ENCODE data around the gene TTC17. TPM values are rescaled to one million over a fixed set of nuclear protein-coding genes. Genes with fewer than 3 reads are reported as not detected.

Gene TTC17
- 92.5 TPM for polyA plus RNA-seq (2013, experiment 1 of 2)
- 95.8 TPM for polyA plus RNA-seq (2013, experiment 2 of 2)

- Histone ChIP-seq H3K79me1 (ENCODE audit: low read depth, low read length) (peaks cover 7% of the 10 kb centered on the region), H3K4ac (ENCODE audit: low read length) (no peak within 1 kb of the TSS), H2BK120ac (ENCODE audit: low read depth, low read length) (no peak within 1 kb of the TSS), H2AK5ac (ENCODE audit: low read depth, low read length) (peak within 1 kb of the TSS; percentile 89), H3K23ac (ENCODE audit: low read depth, low read length, poor library complexity) (peak within 1 kb of the TSS; percentile 97), H3K4me3 (ENCODE audit: low read length in 2 of 2) (peak within 1 kb of the TSS; percentile 87 to 93), H2AFZ (ENCODE audit: low read length) (peak within 1 kb of the TSS; percentile 96), H2BK12ac (ENCODE audit: low read length) (peak within 1 kb of the TSS; percentile 68), H4K8ac (ENCODE audit: low read depth, low read length) (no peak within 1 kb of the TSS), H4K91ac (ENCODE audit: low read depth, low read length, poor library complexity) (no peak within 1 kb of the TSS), H3K14ac (ENCODE audit: low read length) (peak within 1 kb of the TSS; percentile 91), H2BK5ac (ENCODE audit: low read length) (peak within 1 kb of the TSS; percentile 75), H3K4me1 (ENCODE audit: control insufficient read depth in 2 of 2, insufficient read depth in 1 of 2, low read depth in 1 of 2, low read length in 2 of 2) (peaks cover 0 to 2% of the 10 kb centered on the region in 2 donors), H3K27ac (replicated peaks; ENCODE audit: low read length) (peak within 1 kb of the TSS; percentile 85), H3K27me3 (ENCODE audit: control insufficient read depth in 3 of 3, insufficient read depth in 3 of 3, low read depth in 1 of 3, low read length in 3 of 3) (no peaks in the 10 kb centered on the region), H3K4me2 (ENCODE audit: insufficient read depth, low read length, poor library complexity, severe bottlenecking) (peak within 1 kb of the TSS; percentile 66), H3K9ac (ENCODE audit: low read depth, low read length, poor library complexity) (peak within 1 kb of the TSS; percentile 98), H3K18ac (ENCODE audit: low read length) (peak within 1 kb of the TSS; percentile 99), H3K36me3 (replicated peaks in 1 of 2; ENCODE audit: control insufficient read depth in 2 of 2, insufficient read depth in 2 of 2, low read length in 2 of 2) (peaks cover 0 to 17% of the 10 kb centered on the region in 2 donors), H3K9me3 (replicated peaks in 1 of 2; ENCODE audit: control insufficient read depth in 2 of 2, insufficient read depth in 1 of 2, low read depth in 1 of 2, low read length in 2 of 2) (no peaks in the 10 kb centered on the region), H2BK15ac (ENCODE audit: low read length) (peak within 1 kb of the TSS; percentile 82)
- peak; percentile 86 for DNase-seq (ENCODE audit: low spot score)
- no CpG with 5 or more reads among the region's 58 CpGs for WGBS, 2 donors (ENCODE audit: extremely low coverage in 2 of 2, insufficient read length in 2 of 2, insufficient replicate concordance in 1 of 2)
Observed at GRCh38 chr11:43358801-43359421, at the start of gene TTC17. TTC17 (plus strand) TSS chr11:43358920; CDS start chr11:43358955, 35 bp downstream.

- no peak within 1 kb of the TSS for H2BK5ac ChIP-seq (ENCODE audit: low read length)
- H4K91ac ChIP-seq (ENCODE audit: low read depth, low read length, poor library complexity): no peak within 1 kb of the TSS
- peak within 1 kb of the TSS; percentile 78 for H3K18ac ChIP-seq (ENCODE audit: low read length)
- H2BK12ac ChIP-seq (ENCODE audit: low read length): no peak within 1 kb of the TSS
- peaks cover 3 to 4% of the 10 kb centered on the region in 2 donors for H3K4me1 ChIP-seq (ENCODE audit: control insufficient read depth in 2 of 2, insufficient read depth in 1 of 2, low read depth in 1 of 2, low read length in 2 of 2)
- H3K4me2 ChIP-seq (ENCODE audit: insufficient read depth, low read length, poor library complexity, severe bottlenecking): peak within 1 kb of the TSS; percentile 56
- no peaks in the 10 kb centered on the region for H3K27me3 ChIP-seq (ENCODE audit: control insufficient read depth in 3 of 3, insufficient read depth in 3 of 3, low read depth in 1 of 3, low read length in 3 of 3)
- peaks cover 5% of the 10 kb centered on the region for H3K79me1 ChIP-seq (ENCODE audit: low read depth, low read length)
- H3K4me3 ChIP-seq (ENCODE audit: low read length in 2 of 2): peak within 1 kb of the TSS; percentile 98
- H3K9ac ChIP-seq (ENCODE audit: low read depth, low read length, poor library complexity): peak within 1 kb of the TSS; percentile 90
- H2BK120ac ChIP-seq (ENCODE audit: low read depth, low read length): no peak within 1 kb of the TSS
- H3K27ac ChIP-seq (replicated peaks; ENCODE audit: low read length): peak within 1 kb of the TSS; percentile 68
- WGBS, 2 donors (ENCODE audit: extremely low coverage in 2 of 2, insufficient read length in 2 of 2, insufficient replicate concordance in 1 of 2): no CpG with 5 or more reads among the region's 60 CpGs
- peak within 1 kb of the TSS; percentile 9 for H3K14ac ChIP-seq (ENCODE audit: low read length)
- H2AFZ ChIP-seq (ENCODE audit: low read length): peak within 1 kb of the TSS; percentile 86
- H4K8ac ChIP-seq (ENCODE audit: low read depth, low read length): no peak within 1 kb of the TSS
- H3K4ac ChIP-seq (ENCODE audit: low read length): no peak within 1 kb of the TSS
- peak; percentile 90 for DNase-seq (ENCODE audit: low spot score)
- H3K23ac ChIP-seq (ENCODE audit: low read depth, low read length, poor library complexity): peak within 1 kb of the TSS; percentile 94
- H3K9me3 ChIP-seq (replicated peaks in 1 of 2; ENCODE audit: control insufficient read depth in 2 of 2, insufficient read depth in 1 of 2, low read depth in 1 of 2, low read length in 2 of 2): no peaks in the 10 kb centered on the region
- H2AK5ac ChIP-seq (ENCODE audit: low read depth, low read length): peak within 1 kb of the TSS; percentile 47
- H3K36me3 ChIP-seq (replicated peaks in 1 of 2; ENCODE audit: control insufficient read depth in 2 of 2, insufficient read depth in 2 of 2, low read length in 2 of 2): peaks cover 2 to 21% of the 10 kb centered on the region in 2 donors
- no peak within 1 kb of the TSS for H2BK15ac ChIP-seq (ENCODE audit: low read length)
Observed at GRCh38 chr11:43311791-43312607, 46.7 kb upstream of the TTC17 start, which contains the start of gene API5. API5 (plus strand) TSS chr11:43311996; CDS start chr11:43312128, 132 bp downstream.

DNA sequence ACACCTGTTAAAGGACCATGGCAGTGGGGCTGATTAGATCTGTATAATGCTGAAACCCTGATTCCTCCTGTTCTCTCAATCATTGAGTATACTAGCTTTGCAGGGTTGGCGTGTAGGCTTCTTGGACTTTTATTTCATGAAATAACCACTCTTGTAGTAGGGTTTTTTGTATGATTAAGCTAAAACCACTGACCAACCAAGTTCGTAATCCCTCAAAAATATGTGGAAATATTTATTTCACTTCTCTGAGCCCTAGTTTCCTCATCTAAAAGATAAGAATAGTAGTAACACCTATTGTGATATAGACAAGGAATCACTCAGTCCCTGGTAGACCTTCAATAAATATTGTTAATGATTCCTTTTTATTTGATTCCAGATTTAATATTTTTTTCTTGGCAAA lies 42.8 kb upstream of the TTC17 start:
- no peak overlapping the region for H2AFZ ChIP-seq (ENCODE audit: low read length)

DNA sequence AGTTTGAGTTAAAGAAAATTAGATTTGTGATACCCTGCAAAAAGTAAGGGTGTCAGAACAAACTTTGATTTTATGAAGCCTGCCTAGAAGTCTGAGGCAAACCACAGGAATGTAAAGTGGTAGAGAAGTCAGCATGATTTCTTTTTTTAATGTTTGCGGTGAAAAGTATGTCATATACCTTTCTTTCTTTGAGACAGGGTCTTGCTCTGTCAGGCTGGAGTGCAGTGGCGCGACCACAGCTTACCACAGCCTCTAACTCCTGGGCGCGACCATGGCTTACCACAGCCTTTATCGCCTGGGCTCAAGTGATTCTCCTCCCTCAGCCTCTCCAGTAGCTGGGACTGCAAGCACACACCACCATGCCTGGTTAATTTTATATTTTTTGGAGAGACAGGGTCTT lies 42.3 kb upstream of the TTC17 start:
- H4K91ac ChIP-seq (ENCODE audit: low read depth, low read length, poor library complexity): no peak overlapping the region
- H2BK12ac ChIP-seq (ENCODE audit: low read length): no peak overlapping the region
- H2AFZ ChIP-seq (ENCODE audit: low read length): no peak overlapping the region
- peaks cover 4 to 62% of the 10 kb centered on the region in 2 donors for H3K36me3 ChIP-seq (replicated peaks in 1 of 2; ENCODE audit: control insufficient read depth in 2 of 2, insufficient read depth in 2 of 2, low read length in 2 of 2)
- H3K9me3 ChIP-seq (replicated peaks in 1 of 2; ENCODE audit: control insufficient read depth in 2 of 2, insufficient read depth in 1 of 2, low read depth in 1 of 2, low read length in 2 of 2): no peaks in the 10 kb centered on the region
- no peak overlapping the region for H2AK5ac ChIP-seq (ENCODE audit: low read depth, low read length)
- peaks cover 3 to 4% of the 10 kb centered on the region in 2 donors for H3K4me1 ChIP-seq (ENCODE audit: control insufficient read depth in 2 of 2, insufficient read depth in 1 of 2, low read depth in 1 of 2, low read length in 2 of 2)
- no peak overlapping the region for H2BK15ac ChIP-seq (ENCODE audit: low read length)
- no peak overlapping the region for H3K4me2 ChIP-seq (ENCODE audit: insufficient read depth, low read length, poor library complexity, severe bottlenecking)
- H3K4ac ChIP-seq (ENCODE audit: low read length): no peak overlapping the region
- H4K8ac ChIP-seq (ENCODE audit: low read depth, low read length): no peak overlapping the region
- H2BK5ac ChIP-seq (ENCODE audit: low read length): no peak overlapping the region
- DNase-seq (ENCODE audit: low spot score): no peak
- no peak overlapping the region for H3K27ac ChIP-seq (replicated peaks; ENCODE audit: low read length)
- no peak overlapping the region for H3K18ac ChIP-seq (ENCODE audit: low read length)
- H3K4me3 ChIP-seq (ENCODE audit: low read length in 2 of 2): no peak overlapping the region
- no peaks in the 10 kb centered on the region for H3K27me3 ChIP-seq (ENCODE audit: control insufficient read depth in 3 of 3, insufficient read depth in 3 of 3, low read depth in 1 of 3, low read length in 3 of 3)
- H3K23ac ChIP-seq (ENCODE audit: low read depth, low read length, poor library complexity): no peak overlapping the region
- WGBS, 2 donors (ENCODE audit: extremely low coverage in 2 of 2, insufficient read length in 2 of 2, insufficient replicate concordance in 1 of 2): no CpG with 5 or more reads among the region's 6 CpGs
- H3K14ac ChIP-seq (ENCODE audit: low read length): no peak overlapping the region
- H3K79me1 ChIP-seq (ENCODE audit: low read depth, low read length): peaks cover 7% of the 10 kb centered on the region
- no peak overlapping the region for H2BK120ac ChIP-seq (ENCODE audit: low read depth, low read length)
- no peak overlapping the region for H3K9ac ChIP-seq (ENCODE audit: low read depth, low read length, poor library complexity)

More for the DNA sequence above, 42.8 kb upstream of the TTC17 start:
- no peak for DNase-seq (ENCODE audit: low spot score)
- whole genome bisulfite sequencing, 2 donors (ENCODE audit: extremely low coverage in 2 of 2, insufficient read length in 2 of 2, insufficient replicate concordance in 1 of 2): no CpG with 5 or more reads among the region's 2 CpGs
- no peak overlapping the region for H2AK5ac ChIP-seq (ENCODE audit: low read depth, low read length)
- H3K4me2 ChIP-seq (ENCODE audit: insufficient read depth, low read length, poor library complexity, severe bottlenecking): no peak overlapping the region
- no peaks in the 10 kb centered on the region for H3K9me3 ChIP-seq (replicated peaks in 1 of 2; ENCODE audit: control insufficient read depth in 2 of 2, insufficient read depth in 1 of 2, low read depth in 1 of 2, low read length in 2 of 2)
- H3K27ac ChIP-seq (replicated peaks; ENCODE audit: low read length): no peak overlapping the region
- H3K4ac ChIP-seq (ENCODE audit: low read length): no peak overlapping the region
- no peak overlapping the region for H2BK15ac ChIP-seq (ENCODE audit: low read length)
- no peaks in the 10 kb centered on the region for H3K27me3 ChIP-seq (ENCODE audit: control insufficient read depth in 3 of 3, insufficient read depth in 3 of 3, low read depth in 1 of 3, low read length in 3 of 3)
- no peak overlapping the region for H3K14ac ChIP-seq (ENCODE audit: low read length)
- H2BK5ac ChIP-seq (ENCODE audit: low read length): no peak overlapping the region
- H3K36me3 ChIP-seq (replicated peaks in 1 of 2; ENCODE audit: control insufficient read depth in 2 of 2, insufficient read depth in 2 of 2, low read length in 2 of 2): peaks cover 4 to 57% of the 10 kb centered on the region in 2 donors
- no peak overlapping the region for H4K91ac ChIP-seq (ENCODE audit: low read depth, low read length, poor library complexity)
- no peak overlapping the region for H3K18ac ChIP-seq (ENCODE audit: low read length)
- no peak overlapping the region for H3K23ac ChIP-seq (ENCODE audit: low read depth, low read length, poor library complexity)
- no peak overlapping the region for H2BK120ac ChIP-seq (ENCODE audit: low read depth, low read length)
- no peak overlapping the region for H2BK12ac ChIP-seq (ENCODE audit: low read length)
- no peak overlapping the region for H4K8ac ChIP-seq (ENCODE audit: low read depth, low read length)
- H3K9ac ChIP-seq (ENCODE audit: low read depth, low read length, poor library complexity): no peak overlapping the region
- H3K4me1 ChIP-seq (ENCODE audit: control insufficient read depth in 2 of 2, insufficient read depth in 1 of 2, low read depth in 1 of 2, low read length in 2 of 2): peaks cover 3 to 4% of the 10 kb centered on the region in 2 donors
- peaks cover 7% of the 10 kb centered on the region for H3K79me1 ChIP-seq (ENCODE audit: low read depth, low read length)
- H3K4me3 ChIP-seq (ENCODE audit: low read length in 2 of 2): no peak overlapping the region

Measured in neuronal stem cell (in vitro differentiated cells).